ENCODE results near the gene ACBD4.

Gene ACBD4

DNA sequence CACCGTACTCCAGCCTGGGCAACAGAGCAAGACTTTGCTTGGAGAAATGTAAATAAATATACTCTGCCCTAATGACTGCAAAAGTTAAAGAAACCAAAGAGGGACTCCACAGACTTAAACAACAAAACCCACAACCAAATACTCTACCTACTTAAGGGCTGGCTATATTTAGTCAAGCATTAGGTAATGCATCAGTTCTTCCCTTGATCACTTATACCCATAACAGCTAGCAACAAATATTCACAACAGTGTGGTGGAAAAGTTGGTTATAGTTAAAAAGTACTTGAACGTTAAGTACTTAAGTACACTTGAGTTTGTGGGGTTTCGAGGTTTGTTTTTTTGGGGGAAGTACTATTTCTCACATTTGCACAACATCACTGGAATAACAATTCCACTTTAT lies 20.8 kb downstream of the ACBD4 start:
- peaks cover 22% of the 10 kb centered on the region for H3K4me1 ChIP-seq
- no peaks in the 10 kb centered on the region for H3K36me3 ChIP-seq (ENCODE audit: control insufficient read depth, insufficient read depth, low read length)
- H2AFZ ChIP-seq: no peak overlapping the region
- no peaks in the 10 kb centered on the region for H3K27me3 ChIP-seq (ENCODE audit: control insufficient read depth, insufficient read depth, low read length)
- peaks cover 50% of the 10 kb centered on the region for H3K79me2 ChIP-seq
- TF ChIP-seq, protein P1, sequence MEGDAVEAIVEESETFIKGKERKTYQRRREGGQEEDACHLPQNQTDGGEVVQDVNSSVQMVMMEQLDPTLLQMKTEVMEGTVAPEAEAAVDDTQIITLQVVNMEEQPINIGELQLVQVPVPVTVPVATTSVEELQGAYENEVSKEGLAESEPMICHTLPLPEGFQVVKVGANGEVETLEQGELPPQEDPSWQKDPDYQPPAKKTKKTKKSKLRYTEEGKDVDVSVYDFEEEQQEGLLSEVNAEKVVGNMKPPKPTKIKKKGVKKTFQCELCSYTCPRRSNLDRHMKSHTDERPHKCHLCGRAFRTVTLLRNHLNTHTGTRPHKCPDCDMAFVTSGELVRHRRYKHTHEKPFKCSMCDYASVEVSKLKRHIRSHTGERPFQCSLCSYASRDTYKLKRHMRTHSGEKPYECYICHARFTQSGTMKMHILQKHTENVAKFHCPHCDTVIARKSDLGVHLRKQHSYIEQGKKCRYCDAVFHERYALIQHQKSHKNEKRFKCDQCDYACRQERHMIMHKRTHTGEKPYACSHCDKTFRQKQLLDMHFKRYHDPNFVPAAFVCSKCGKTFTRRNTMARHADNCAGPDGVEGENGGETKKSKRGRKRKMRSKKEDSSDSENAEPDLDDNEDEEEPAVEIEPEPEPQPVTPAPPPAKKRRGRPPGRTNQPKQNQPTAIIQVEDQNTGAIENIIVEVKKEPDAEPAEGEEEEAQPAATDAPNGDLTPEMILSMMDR (IDR thresholded peaks at IDR 0.05): no peak
- H3K4me3 ChIP-seq (ENCODE audit: low read depth, low read length): no peak overlapping the region
- H3K9me3 ChIP-seq (ENCODE audit: control insufficient read depth, low read length): no peaks in the 10 kb centered on the region
- no peak overlapping the region for H3K4me2 ChIP-seq (ENCODE audit: low read length)
- no peak overlapping the region for H3K27ac ChIP-seq
- no peak overlapping the region for H3K9ac ChIP-seq

DNA sequence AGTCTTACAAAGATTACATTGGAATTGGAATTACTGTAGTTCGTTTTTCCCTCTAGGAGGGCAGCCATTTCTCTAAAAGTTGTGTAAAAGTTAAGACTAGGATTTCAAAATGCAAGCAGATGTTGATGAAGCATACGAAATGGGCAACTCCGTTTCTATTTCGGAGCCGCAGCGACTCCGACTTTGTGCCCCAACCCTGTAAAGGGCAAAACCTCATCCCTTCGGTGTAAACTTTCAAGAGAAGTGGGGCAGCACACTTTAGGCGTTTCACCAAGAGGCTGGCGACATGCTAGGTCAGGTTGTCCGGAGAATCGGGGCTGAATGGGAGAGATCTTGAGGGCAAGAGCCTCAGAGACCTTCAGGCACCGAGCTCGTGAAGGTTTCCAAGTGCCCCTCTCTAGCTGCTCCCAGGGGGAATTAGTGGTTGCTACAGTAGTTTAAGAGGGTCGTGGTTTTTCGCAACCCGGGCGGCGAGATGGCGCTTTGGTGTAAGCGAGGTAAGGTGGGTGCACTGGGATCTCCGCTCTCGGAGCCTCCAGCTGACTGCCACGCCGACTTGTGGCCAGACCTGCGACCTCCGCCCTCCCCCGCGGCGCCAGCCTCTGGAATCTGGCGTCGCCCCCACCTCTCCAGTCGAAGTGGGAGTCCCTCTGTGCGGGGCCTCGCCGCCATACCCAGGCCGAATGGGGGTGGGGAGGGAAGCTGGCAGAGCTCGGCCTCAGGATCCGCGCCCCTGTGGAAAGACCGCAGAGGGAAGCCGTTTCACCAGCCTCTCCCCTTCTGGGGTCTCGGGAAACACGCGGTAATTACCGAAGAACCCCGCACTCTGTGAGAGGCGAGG lies 25.2 kb downstream of the ACBD4 start:
- Histone ChIP-seq H3K36me3 (ENCODE audit: control insufficient read depth, insufficient read depth, low read length) (no peaks in the 10 kb centered on the region), H3K4me2 (ENCODE audit: low read length) (peak overlapping the region; percentile 88), H3K4me1 (peaks cover 22% of the 10 kb centered on the region)

DNA sequence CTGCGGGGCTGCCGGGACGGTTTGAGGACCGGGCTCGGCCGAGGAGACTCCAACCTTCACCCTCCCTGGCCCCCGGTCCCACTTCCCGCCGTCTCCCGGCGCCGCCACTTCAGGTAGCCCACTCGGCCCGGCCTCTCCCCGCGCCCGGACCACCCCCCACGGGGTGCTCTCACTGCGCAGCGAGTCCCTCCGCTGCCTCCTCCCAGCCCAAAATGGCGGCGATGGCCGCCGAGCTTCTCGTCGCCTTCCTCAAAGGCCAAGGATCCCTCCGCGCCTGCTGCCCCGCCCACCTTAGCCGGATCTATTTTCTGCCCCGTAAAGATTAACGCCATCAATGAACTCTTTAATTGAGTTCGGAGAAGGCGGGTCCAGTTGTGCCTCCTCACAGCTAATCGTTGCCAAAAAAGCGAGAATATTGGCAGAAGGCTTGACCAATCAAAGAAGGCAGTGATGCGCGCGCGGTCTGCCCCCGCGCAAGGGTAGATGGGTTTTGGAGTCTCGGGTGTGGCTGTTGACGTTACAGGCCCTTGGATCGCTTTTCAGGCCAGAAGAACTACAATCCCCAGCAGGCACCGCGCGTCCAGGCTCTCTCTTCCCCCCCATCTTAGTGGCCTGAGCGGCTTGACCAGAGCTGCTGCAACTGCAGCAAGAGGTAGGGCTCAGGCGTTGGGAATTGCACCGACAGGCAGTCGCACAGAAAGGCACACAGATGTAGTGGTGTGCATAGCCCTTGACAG lies 26.0 kb downstream of the ACBD4 start, which contains the start of gene HEXIM2:
Gene HEXIM2 (plus strand): TSS at position 588 of the 737 bp plus-strand sequence. CDS start 919 bp downstream, outside the sequence.
- Histone ChIP-seq H3K9ac (peak within 1 kb of the TSS; percentile 96), H3K4me3 (ENCODE audit: low read depth, low read length) (peak within 1 kb of the TSS; percentile 90), H3K4me2 (ENCODE audit: low read length) (peak within 1 kb of the TSS; percentile 94), H3K27me3 (ENCODE audit: control insufficient read depth, insufficient read depth, low read length) (no peaks in the 10 kb centered on the region), H2AFZ (peak within 1 kb of the TSS; percentile 77), H3K36me3 (ENCODE audit: control insufficient read depth, insufficient read depth, low read length) (no peaks in the 10 kb centered on the region), H3K4me1 (peaks cover 22% of the 10 kb centered on the region), H3K79me2 (peaks cover 37% of the 10 kb centered on the region), H3K9me3 (ENCODE audit: control insufficient read depth, low read length) (no peaks in the 10 kb centered on the region), H3K27ac (peak within 1 kb of the TSS; percentile 99)
- TF ChIP-seq, protein P1 (IDR thresholded peaks at IDR 0.05): no peak

More for the DNA sequence above, 25.2 kb downstream of the ACBD4 start:
- peak overlapping the region; percentile 77 for H2AFZ ChIP-seq
- H3K9ac ChIP-seq: peak overlapping the region; percentile 96
- no peaks in the 10 kb centered on the region for H3K27me3 ChIP-seq (ENCODE audit: control insufficient read depth, insufficient read depth, low read length)
- no peaks in the 10 kb centered on the region for H3K9me3 ChIP-seq (ENCODE audit: control insufficient read depth, low read length)
- H3K79me2 ChIP-seq: peaks cover 39% of the 10 kb centered on the region
- peak overlapping the region; percentile 99 for H3K27ac ChIP-seq
- TF ChIP-seq, protein P1 (IDR thresholded peaks at IDR 0.05): peak; percentile 37
- peak overlapping the region; percentile 90 for H3K4me3 ChIP-seq (ENCODE audit: low read depth, low read length)

DNA sequence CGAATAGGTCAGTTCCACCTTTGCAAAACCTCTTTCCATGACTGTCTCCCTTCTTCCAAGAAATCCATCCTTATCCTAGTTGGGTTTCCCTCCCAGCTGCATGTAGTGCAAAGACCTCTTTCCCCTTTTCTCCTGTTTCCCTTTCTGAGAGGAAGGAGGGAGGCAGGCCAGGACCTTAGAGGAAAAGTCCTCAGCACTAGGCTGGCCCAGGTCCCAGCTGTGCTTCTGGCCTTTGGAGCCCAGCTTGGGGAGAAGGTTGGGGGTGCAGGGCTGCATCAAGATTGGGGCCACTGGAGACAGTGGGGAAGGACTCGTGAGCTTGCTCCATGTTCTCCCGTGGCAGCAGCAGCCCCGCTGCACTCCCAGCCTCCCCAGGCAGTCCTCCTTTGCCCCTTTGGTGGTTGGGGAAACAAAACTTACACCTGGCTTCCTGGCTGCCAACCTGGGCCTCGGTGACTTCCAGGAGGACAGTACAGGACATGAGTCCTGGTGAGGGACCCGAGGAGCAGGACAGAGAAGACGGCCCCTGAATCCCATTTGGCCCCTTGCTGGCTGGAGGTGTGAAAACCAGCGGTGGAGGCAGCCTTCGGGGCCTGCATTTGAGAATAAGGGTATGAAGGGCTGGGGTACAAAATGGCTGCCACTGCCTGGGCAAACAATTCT lies 26.7 kb downstream of the ACBD4 start:
- Histone ChIP-seq H3K27me3 (ENCODE audit: control insufficient read depth, insufficient read depth, low read length) (no peaks in the 10 kb centered on the region), H3K79me2 (peaks cover 32% of the 10 kb centered on the region), H3K4me2 (ENCODE audit: low read length) (peak overlapping the region; percentile 94), H2AFZ (peak overlapping the region; percentile 74), H3K9ac (peak overlapping the region; percentile 8), H3K4me3 (ENCODE audit: low read depth, low read length) (peak overlapping the region; percentile 90), H3K36me3 (ENCODE audit: control insufficient read depth, insufficient read depth, low read length) (no peaks in the 10 kb centered on the region), H3K27ac (peak overlapping the region; percentile 82), H3K9me3 (ENCODE audit: control insufficient read depth, low read length) (no peaks in the 10 kb centered on the region), H3K4me1 (peaks cover 22% of the 10 kb centered on the region)
- TF ChIP-seq, protein P1 (IDR thresholded peaks at IDR 0.05): no peak

All from parathyroid adenoma (tissue), 2 donors.